ENCODE results near the gene DHPS. TPM values are rescaled to one million over a fixed set of nuclear protein-coding genes. Genes with fewer than 3 reads are reported as not detected.

The DHPS gene
- total RNA-seq: 52.3 and 60.5 TPM in 2 replicates

GRCh38 chr19:12681074-12681987 is at the start of gene DHPS:
Gene DHPS, minus strand, starts transcription at chr19:12681880. Its CDS starts 114 bp downstream, at chr19:12681766.

GRCh38 chr19:12723641-12724426 is 42.2 kb upstream of the DHPS start, which contains the start of gene TNPO2:
Gene TNPO2, minus strand, starts transcription at chr19:12723932. Its CDS starts 2,955 bp downstream, at chr19:12720977.

GRCh38 chr19:12696366-12697335 is 15.0 kb upstream of the DHPS start, which contains the start of gene FBXW9:
Gene FBXW9, minus strand, starts transcription at chr19:12696631. Its CDS starts 50 bp downstream, at chr19:12696581.

GRCh38 chr19:12687496-12688196 is 6.0 kb upstream of the DHPS start, which contains the start of gene GNG14:
Gene GNG14, plus strand, starts transcription at chr19:12687998. Its CDS starts 51 bp downstream, at chr19:12688049.

GRCh38 chr19:12666265-12667048 is 15.2 kb downstream of the DHPS start, which contains the start of the genes MAN2B1 and WDR83:
Gene MAN2B1, minus strand, starts transcription at chr19:12666742. Its CDS starts 41 bp downstream, at chr19:12666701.
Gene WDR83, plus strand, starts transcription at chr19:12666807. Its CDS starts 2,984 bp downstream, at chr19:12669791.

Other genes with a start within 250 kb of the DHPS start
- 0.36 and 2.3 TPM in 2 replicates for gene ZNF443, start 240.9 kb downstream of the DHPS start, total RNA-seq
- gene ZNF709, start 197.1 kb downstream of the DHPS start, total RNA-seq: 2.5 and 2.6 TPM in 2 replicates
- 3.1 and 7.0 TPM in 2 replicates for gene ZNF564, start 130.4 kb downstream of the DHPS start, total RNA-seq
- gene ZNF490, start 71.1 kb downstream of the DHPS start, total RNA-seq: 4.7 and 7.1 TPM in 2 replicates
- 6.3 and 6.9 TPM in 2 replicates for gene ZNF791, start 71.0 kb downstream of the DHPS start, total RNA-seq
- gene MAN2B1, start 15.1 kb downstream of the DHPS start, total RNA-seq: 75.3 and 96.9 TPM in 2 replicates
- gene WDR83, start 15.1 kb downstream of the DHPS start, total RNA-seq: 5.7 and 6.1 TPM in 2 replicates
- gene GNG14, start 6.1 kb upstream of the DHPS start, total RNA-seq: not detected in 2 replicates
- 7.0 and 10.0 TPM in 2 replicates for gene FBXW9, start 14.8 kb upstream of the DHPS start, total RNA-seq
- 29.5 and 37.2 TPM in 2 replicates for gene TNPO2, start 42.1 kb upstream of the DHPS start, total RNA-seq
- 307 and 330 TPM in 2 replicates for gene TRIR, start 52.8 kb upstream of the DHPS start, total RNA-seq
- gene GET3, start 55.6 kb upstream of the DHPS start, total RNA-seq: 62.5 and 74.4 TPM in 2 replicates
- not detected in 2 replicates for gene BEST2, start 69.9 kb upstream of the DHPS start, total RNA-seq
- gene HOOK2, start 93.7 kb upstream of the DHPS start, total RNA-seq: 11.7 and 22.7 TPM in 2 replicates
- 265 and 362 TPM in 2 replicates for gene JUNB, start 109.6 kb upstream of the DHPS start, total RNA-seq
- 292 and 317 TPM in 2 replicates for gene PRDX2, start 119.9 kb upstream of the DHPS start, total RNA-seq
- gene THSD8, start 120.2 kb upstream of the DHPS start, total RNA-seq: not detected in 2 replicates
- 4.4 and 7.4 TPM in 2 replicates for gene RNASEH2A, start 124.7 kb upstream of the DHPS start, total RNA-seq
- not detected in 2 replicates for gene RTBDN, start 152.7 kb upstream of the DHPS start, total RNA-seq
- gene MAST1, start 156.6 kb upstream of the DHPS start, total RNA-seq: 0.32 TPM in 1 of 2 replicates, not detected in the other
- 38.8 and 48.1 TPM in 2 replicates for gene DNASE2, start 199.6 kb upstream of the DHPS start, total RNA-seq
- gene KLF1, start 205.3 kb upstream of the DHPS start, total RNA-seq: not detected in 2 replicates
- 48.1 and 54.3 TPM in 2 replicates for gene GCDH, start 209.3 kb upstream of the DHPS start, total RNA-seq
- 0.16 TPM in 1 of 2 replicates, not detected in the other for gene SYCE2, start 237.4 kb upstream of the DHPS start, total RNA-seq

All from cardiac atrium fibroblast (primary cell).